Bronchial epithelial cell (primary cell): ENCODE results near the gene LUC7L. TPM values are rescaled to one million over a fixed set of nuclear protein-coding genes. Genes with fewer than 3 reads are reported as not detected.
A peak's percentile ranks its signal among the peaks of the same experiment; 100 is the strongest.
"Not testable (repeated sequence)": the region's sequence is repeated elsewhere in the genome, so short reads cannot be mapped to it uniquely, and the experiment has no call there.

ENCODE experiments used
- DNase-seq: peaks from one replicate; pipeline ENCODE4 v3.0.0-alpha.2; 2010; ENCODE audit warnings: low read depth
- FAIRE-seq: peaks from 2 replicates; lab custom pipeline; 2011; peaks lifted over from hg19 to GRCh38; lab: Jason Lieb, UNC
- H3K27me3 ChIP-seq: 2 replicates; pipeline ENCODE4 v1.5.1; 2011; ENCODE audit warnings: low read length; ENCODE audit not compliant: control insufficient read depth, insufficient read depth
- H3K36me3 ChIP-seq: 2 replicates; pipeline ENCODE4 v1.5.1; 2011; ENCODE audit warnings: low read length; ENCODE audit not compliant: control insufficient read depth, insufficient read depth
- H3K4me3 ChIP-seq: 2 replicates; pipeline ENCODE4 v1.5.1; 2011; ENCODE audit warnings: mild to moderate bottlenecking, low read depth, low read length, control low read depth
- total RNA-seq: library from RNA; depleted of rRNA; stranded (reverse); fragments of >200 nt; gene quantifications from 2 replicates; pipeline ENCODE4 v1.2.1, GENCODE V29; 2014
- TF ChIP-seq, protein P1 (sequence below): IDR thresholded peaks from 2 replicates; pipeline ENCODE4 v1.5.1; 2011; ENCODE audit warnings: mild to moderate bottlenecking, moderate library complexity, low read length, control low read depth, inconsistent platforms; ENCODE audit not compliant: insufficient read depth, severe bottlenecking

LUC7L gene
- total RNA-seq, 1 donor from 2014 or later: 29.5 TPM

DNA sequence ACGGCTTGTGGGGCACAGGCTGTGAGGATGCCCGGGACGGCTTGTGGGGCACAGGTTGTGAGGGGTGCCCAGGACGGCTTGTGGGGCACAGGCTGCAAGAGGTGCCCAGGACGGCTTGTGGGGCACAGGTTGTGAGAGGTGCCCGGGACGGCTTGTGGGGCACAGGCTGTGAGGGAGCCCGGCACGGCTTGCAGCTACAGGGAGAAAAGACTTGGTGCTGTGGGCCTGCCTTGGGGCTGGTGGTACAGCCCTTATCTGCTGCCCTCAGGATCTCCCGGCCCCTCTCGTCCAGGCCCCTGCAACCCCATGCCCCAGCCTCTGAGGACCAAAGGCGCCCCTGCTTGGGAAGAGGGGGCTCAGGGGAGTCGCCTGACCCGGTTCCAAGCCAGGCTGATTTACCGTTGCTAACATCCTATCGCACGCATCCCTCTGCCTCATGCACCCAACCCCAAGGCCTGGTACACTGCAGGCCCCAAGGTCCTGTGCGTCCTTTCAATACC, 68.5 kb downstream of the LUC7L start:
- no peaks in the 10 kb centered on the region for H3K36me3 ChIP-seq
- H3K27me3 ChIP-seq: peaks cover 7% of the 10 kb centered on the region
- DNase-seq (no peak), FAIRE-seq (no peak)
- no peak overlapping the region for H3K4me3 ChIP-seq
- TF ChIP-seq, protein P1, sequence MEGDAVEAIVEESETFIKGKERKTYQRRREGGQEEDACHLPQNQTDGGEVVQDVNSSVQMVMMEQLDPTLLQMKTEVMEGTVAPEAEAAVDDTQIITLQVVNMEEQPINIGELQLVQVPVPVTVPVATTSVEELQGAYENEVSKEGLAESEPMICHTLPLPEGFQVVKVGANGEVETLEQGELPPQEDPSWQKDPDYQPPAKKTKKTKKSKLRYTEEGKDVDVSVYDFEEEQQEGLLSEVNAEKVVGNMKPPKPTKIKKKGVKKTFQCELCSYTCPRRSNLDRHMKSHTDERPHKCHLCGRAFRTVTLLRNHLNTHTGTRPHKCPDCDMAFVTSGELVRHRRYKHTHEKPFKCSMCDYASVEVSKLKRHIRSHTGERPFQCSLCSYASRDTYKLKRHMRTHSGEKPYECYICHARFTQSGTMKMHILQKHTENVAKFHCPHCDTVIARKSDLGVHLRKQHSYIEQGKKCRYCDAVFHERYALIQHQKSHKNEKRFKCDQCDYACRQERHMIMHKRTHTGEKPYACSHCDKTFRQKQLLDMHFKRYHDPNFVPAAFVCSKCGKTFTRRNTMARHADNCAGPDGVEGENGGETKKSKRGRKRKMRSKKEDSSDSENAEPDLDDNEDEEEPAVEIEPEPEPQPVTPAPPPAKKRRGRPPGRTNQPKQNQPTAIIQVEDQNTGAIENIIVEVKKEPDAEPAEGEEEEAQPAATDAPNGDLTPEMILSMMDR: no peak

DNA sequence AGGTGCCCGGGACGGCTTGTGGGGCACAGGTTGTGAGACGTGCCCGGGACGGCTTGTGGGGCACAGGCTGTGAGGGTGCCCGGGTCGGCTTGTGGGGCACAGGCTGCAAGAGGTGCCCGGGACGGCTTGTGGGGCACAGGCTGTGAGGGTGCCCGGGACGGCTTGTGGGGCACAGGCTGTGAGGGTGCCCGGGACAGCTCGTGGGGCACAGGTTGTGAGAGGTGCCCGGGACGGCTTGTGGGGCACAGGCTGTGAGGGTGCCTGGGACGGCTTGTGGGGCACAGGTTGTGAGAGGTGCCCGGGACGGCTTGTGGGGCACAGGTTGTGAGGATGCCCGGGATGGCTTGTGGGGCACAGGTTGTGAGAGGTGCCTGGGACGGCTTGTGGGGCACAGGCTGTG, 69.0 kb downstream of the LUC7L start:
- not testable (repeated sequence) for FAIRE-seq, H3K27me3 ChIP-seq, H3K4me3 ChIP-seq, H3K36me3 ChIP-seq, DNase-seq

DNA sequence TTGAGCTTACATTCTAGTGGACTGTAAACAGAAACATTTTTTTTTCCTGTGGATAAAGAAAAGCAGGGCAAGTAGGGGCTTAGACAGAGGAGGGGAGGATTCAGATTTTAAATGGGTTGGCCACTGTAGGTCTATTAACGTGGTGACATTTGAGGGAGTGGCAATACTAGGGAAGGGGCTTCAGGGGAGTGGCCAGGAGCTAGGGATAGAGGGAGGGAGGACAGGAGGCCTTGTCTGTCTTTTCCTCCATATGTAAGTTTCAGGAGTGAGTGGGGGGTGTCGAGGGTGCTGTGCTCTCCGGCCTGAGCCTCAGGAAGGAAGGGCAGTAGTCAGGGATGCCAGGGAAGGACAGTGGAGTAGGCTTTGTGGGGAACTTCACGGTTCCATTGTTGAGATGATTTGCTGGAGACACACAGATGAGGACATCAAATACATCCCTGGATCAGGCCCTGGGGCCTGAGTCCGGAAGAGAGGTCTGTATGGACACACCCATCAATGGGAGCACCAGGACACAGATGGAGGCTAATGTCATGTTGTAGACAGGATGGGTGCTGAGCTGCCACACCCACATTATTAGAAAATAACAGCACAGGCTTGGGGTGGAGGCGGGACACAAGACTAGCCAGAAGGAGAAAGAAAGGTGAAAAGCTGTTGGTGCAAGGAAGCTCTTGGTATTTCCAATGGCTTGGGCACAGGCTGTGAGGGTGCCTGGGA, 70.0 kb downstream of the LUC7L start:
- H3K27me3 ChIP-seq: peaks cover 4% of the 10 kb centered on the region

DNA sequence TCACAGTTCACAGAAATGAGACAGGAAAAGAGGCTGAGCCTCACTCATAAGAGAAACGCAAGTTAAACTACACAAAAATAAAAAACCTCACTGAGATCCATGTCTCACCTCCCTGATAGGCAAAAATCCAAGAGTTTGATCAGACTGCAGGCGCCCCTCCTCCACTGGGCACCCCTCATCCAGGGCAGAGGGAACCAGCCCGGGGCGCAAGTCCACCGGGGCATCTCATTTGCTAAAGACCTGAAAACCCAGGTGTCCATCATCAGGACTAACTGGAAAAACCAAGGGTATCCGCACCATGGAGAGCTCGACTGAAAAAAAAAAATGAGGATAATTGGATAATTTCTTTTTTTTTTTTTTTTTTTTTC, 74.2 kb downstream of the LUC7L start:
- Histone ChIP-seq H3K4me3 (no peak overlapping the region), H3K36me3 (no peaks in the 10 kb centered on the region), H3K27me3 (peaks cover 4% of the 10 kb centered on the region)
- TF ChIP-seq, protein P1: no peak
- FAIRE-seq (no peak), DNase-seq (no peak)

More for the DNA sequence above, 70.0 kb downstream of the LUC7L start:
- TF ChIP-seq, protein P1: no peak
- Histone ChIP-seq H3K36me3 (no peaks in the 10 kb centered on the region), H3K4me3 (no peak overlapping the region)
- DNase-seq (no peak), FAIRE-seq (no peak)

DNA sequence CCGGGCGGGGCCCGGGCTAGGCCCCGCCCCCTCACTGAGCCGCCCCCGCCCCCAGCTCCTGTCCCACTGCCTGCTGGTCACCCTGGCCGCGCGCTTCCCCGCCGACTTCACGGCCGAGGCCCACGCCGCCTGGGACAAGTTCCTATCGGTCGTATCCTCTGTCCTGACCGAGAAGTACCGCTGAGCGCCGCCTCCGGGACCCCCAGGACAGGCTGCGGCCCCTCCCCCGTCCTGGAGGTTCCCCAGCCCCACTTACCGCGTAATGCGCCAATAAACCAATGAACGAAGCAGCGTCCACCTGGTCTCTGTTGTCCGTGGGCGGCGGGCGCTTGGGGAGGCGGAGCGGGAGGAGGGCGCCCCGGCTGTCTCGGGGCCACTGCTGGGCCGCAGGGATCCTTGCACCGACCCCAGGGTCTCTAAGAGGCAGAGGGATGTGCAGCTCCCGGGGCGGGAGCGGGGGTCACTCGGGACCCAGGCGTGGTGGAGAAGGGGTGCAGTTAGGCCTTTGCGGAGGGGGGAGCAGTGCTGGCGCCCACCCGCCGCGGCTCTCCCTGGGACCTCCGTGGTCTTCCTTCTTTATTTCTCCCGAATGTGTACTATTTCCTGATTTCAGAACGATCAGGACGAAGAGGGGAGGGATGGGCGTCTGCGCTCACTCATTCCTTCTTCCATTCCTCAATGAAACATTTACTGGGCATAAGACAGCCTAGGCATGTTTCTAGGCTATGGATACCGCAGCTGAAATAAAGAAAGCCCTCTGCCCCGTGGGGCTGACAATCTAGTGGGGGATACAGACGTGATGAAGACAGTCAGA, 74.8 kb downstream of the LUC7L start:
- no peaks in the 10 kb centered on the region for H3K36me3 ChIP-seq
- peaks cover 4% of the 10 kb centered on the region for H3K27me3 ChIP-seq
- DNase-seq (peak; percentile 19), FAIRE-seq (no peak)
- TF ChIP-seq, protein P1: no peak
- H3K4me3 ChIP-seq: peak overlapping the region; percentile 33

DNA sequence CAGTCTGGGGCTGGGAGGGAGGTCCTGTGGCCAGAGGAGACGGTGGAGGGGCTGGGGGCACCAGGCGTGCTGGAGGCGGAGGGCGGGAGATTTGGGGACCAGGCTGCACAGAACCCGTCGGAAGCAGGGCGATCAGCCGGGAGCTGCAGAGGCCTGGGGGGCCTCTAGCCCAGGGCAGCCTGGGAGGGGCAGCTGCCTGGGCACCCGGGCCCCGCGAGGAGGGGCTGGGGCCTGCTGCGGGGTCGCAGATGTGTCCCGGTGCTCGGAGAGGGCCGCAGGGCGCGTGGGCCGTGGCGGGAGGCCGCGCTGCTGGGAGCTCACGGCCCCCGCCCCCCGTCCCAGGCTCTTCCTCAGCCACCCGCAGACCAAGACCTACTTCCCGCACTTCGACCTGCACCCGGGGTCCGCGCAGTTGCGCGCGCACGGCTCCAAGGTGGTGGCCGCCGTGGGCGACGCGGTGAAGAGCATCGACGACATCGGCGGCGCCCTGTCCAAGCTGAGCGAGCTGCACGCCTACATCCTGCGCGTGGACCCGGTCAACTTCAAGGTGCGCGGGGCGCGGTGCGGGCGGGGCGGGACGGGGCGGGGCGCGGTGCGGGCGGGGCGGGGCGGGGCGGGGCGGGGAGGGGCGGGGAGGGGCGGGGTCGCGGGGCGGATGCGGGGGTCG, 75.6 kb downstream of the LUC7L start:
- not testable (repeated sequence) for H3K36me3 ChIP-seq, H3K4me3 ChIP-seq, DNase-seq, H3K27me3 ChIP-seq, FAIRE-seq

DNA sequence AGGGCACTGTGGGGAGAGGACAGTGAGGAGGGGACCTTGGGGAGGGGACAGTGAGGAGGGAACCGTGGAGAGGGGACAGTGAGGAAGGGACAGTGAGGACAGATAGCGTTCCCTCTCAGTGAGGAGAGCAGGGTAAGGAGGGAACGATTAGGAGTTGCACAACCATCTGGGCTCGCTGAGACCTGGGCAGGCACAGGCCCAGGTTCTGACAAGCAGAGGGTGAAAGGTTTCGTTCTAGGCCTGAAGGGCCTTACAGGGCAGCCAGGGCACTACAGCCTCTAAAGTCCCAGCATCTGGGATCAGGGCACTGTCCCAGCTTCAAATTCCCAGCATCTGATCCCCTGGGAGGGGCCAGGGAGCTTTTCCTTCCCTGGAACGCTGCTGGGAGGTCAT, 76.1 kb downstream of the LUC7L start:
- not testable (repeated sequence) for H3K36me3 ChIP-seq, DNase-seq, H3K27me3 ChIP-seq, H3K4me3 ChIP-seq
- FAIRE-seq: peak; percentile 87
